ENCODE results near the gene KIAA0040. TPM values are rescaled to one million over a fixed set of nuclear protein-coding genes. Genes with fewer than 3 reads are reported as not detected.

Gene KIAA0040
- total RNA-seq, 1 experiment from 2014 or later = 15.0 TPM

GRCh38 chr1:175124861-175125260 lies 67.7 kb downstream of the KIAA0040 start:
- CTCF ChIA-PET = interaction anchor here (0.5 to 8.0 kb wide), 63 partner anchors 9 to 862 kb away, joined by 3 to 110 read pairs (median 4); partner anchors contain the start of genes CACYBP, MRPS14 and TNN
- no peak for DNase-seq (ENCODE audit: low spot score)
- Mint-ChIP-seq H3K27me3 (ENCODE audit: low read depth) (no peaks in the 10 kb centered on the region), H3K9me3 (peaks cover 3% of the 10 kb centered on the region; the same call in 1 of the 2 replicates), H3K4me3 (no peak overlapping the region), H3K27ac (0 out of 2 replicates have a peak overlapping the region, but pooled peaks have one; percentile 51), H3K4me1 (peaks cover 23% of the 10 kb centered on the region), H3K36me3 (no peaks in the 10 kb centered on the region)
- no peak for ATAC-seq
- TF ChIP-seq JUN (CRISPR knock-in tag; IDR thresholded peaks at IDR 0.05) (no peak), GTF2I (CRISPR knock-in tag; conservative IDR thresholded peaks at IDR 0.05) (no peak), NFE2L1 (CRISPR knock-in tag; IDR thresholded peaks at IDR 0.05) (no peak), GABPB1 (CRISPR knock-in tag; IDR thresholded peaks at IDR 0.05) (no peak), MLX (CRISPR knock-in tag; IDR thresholded peaks at IDR 0.05) (no peak), SOX15 (CRISPR knock-in tag; IDR thresholded peaks at IDR 0.05) (no peak), ZNF138 (CRISPR knock-in tag; conservative IDR thresholded peaks at IDR 0.05) (no peak), ZNF396 (CRISPR knock-in tag; IDR thresholded peaks at IDR 0.05; ENCODE audit: borderline replicate concordance) (no peak), NFYB (CRISPR knock-in tag; conservative IDR thresholded peaks at IDR 0.05; ENCODE audit: low read depth) (no peak), STAT6 (CRISPR knock-in tag; conservative IDR thresholded peaks at IDR 0.05; ENCODE audit: low read depth) (no peak), NR1H2 (CRISPR knock-in tag; IDR thresholded peaks at IDR 0.05) (no peak), FOXK1 (CRISPR knock-in tag; IDR thresholded peaks at IDR 0.05) (no peak), MXD4 (CRISPR knock-in tag; IDR thresholded peaks at IDR 0.05; ENCODE audit: borderline replicate concordance) (no peak), CREB1 (CRISPR knock-in tag; IDR thresholded peaks at IDR 0.05) (no peak), ZNF263 (CRISPR knock-in tag; IDR thresholded peaks at IDR 0.05; ENCODE audit: low read depth) (no peak), ATF2 (CRISPR knock-in tag; IDR thresholded peaks at IDR 0.05; ENCODE audit: borderline replicate concordance, low read depth) (no peak), IRF2 (CRISPR knock-in tag; IDR thresholded peaks at IDR 0.05; ENCODE audit: borderline replicate concordance, low read depth) (no peak)
- TF ChIP-seq, protein P1, sequence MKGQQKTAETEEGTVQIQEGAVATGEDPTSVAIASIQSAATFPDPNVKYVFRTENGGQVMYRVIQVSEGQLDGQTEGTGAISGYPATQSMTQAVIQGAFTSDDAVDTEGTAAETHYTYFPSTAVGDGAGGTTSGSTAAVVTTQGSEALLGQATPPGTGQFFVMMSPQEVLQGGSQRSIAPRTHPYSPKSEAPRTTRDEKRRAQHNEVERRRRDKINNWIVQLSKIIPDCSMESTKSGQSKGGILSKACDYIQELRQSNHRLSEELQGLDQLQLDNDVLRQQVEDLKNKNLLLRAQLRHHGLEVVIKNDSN (CRISPR knock-in tag; IDR thresholded peaks at IDR 0.05) = no peak
- POLR2A ChIA-PET = interaction anchor here (0.7 to 1.4 kb wide), 4 partner anchors 11 to 102 kb away, joined by 3 to 8 read pairs (median 5); partner anchors contain the start of gene MRPS14

DNA sequence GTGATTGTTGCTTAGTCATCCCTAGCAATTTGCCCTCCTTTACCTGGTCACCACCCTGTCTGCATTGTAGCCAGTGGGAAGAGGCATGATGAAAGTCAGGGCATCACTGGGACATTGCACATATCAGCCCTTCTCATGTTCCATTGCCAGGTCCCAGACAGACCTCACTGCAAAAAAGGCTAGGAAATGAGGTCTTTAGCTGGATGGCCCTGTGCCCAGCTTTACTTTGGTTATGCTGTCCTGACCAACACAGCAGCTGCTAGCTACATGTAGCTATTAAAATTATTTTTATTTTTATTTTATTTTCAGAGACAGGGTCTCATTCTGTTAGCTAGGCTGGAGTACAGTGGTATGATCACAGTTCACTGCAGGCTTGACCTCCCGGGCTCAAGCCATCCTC lies 72.1 kb downstream of the KIAA0040 start:
- ChIA-PET POLR2A (no interaction called here), CTCF (interaction anchor here (1.1 kb wide), 2 partner anchors 34 to 91 kb away, joined by 3 to 5 read pairs; no protein-coding TSS in a partner anchor)
- Mint-ChIP-seq H3K4me1 (peaks cover 4% of the 10 kb centered on the region; the same call in 1 of the 2 replicates), H3K9me3 (no peaks in the 10 kb centered on the region), H3K27me3 (ENCODE audit: low read depth) (no peaks in the 10 kb centered on the region), H3K4me3 (no peak overlapping the region), H3K36me3 (no peaks in the 10 kb centered on the region), H3K27ac (no peak overlapping the region)
- ATAC-seq = no peak
- no peak for TF ChIP-seq HMGA2 (CRISPR knock-in tag; IDR thresholded peaks at IDR 0.05)
- TF ChIP-seq ZNF425 (CRISPR knock-in tag; conservative IDR thresholded peaks at IDR 0.05) = no peak
- TF ChIP-seq EMX1 (CRISPR knock-in tag; IDR thresholded peaks at IDR 0.05) = no peak
- TF ChIP-seq GRHL2 (CRISPR knock-in tag; IDR thresholded peaks at IDR 0.05; ENCODE audit: insufficient replicate concordance, severe bottlenecking) = no peak
- TF ChIP-seq ZNF671 (CRISPR knock-in tag; IDR thresholded peaks at IDR 0.05) = no peak
- no peak for TF ChIP-seq CREB1 (CRISPR knock-in tag; IDR thresholded peaks at IDR 0.05)
- TF ChIP-seq, protein P2, sequence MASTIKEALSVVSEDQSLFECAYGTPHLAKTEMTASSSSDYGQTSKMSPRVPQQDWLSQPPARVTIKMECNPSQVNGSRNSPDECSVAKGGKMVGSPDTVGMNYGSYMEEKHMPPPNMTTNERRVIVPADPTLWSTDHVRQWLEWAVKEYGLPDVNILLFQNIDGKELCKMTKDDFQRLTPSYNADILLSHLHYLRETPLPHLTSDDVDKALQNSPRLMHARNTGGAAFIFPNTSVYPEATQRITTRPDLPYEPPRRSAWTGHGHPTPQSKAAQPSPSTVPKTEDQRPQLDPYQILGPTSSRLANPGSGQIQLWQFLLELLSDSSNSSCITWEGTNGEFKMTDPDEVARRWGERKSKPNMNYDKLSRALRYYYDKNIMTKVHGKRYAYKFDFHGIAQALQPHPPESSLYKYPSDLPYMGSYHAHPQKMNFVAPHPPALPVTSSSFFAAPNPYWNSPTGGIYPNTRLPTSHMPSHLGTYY (CRISPR knock-in tag; IDR thresholded peaks at IDR 0.05) = no peak
- no peak for DNase-seq (ENCODE audit: low spot score)

Measured in WTC11 (cell line).